Measurements from ENCODE around the gene PRDX5.

GRCh38 chr11:64287676-64288352 is 30.1 kb upstream of the PRDX5 start:
- no peak for TF ChIP-seq MYBL2 (IDR thresholded peaks at IDR 0.05; ENCODE audit: low read depth)
- TF ChIP-seq MYBL2 (CRISPR knock-in tag; IDR thresholded peaks at IDR 0.05; ENCODE audit: borderline replicate concordance), result no peak
- TF ChIP-seq, protein P1, sequence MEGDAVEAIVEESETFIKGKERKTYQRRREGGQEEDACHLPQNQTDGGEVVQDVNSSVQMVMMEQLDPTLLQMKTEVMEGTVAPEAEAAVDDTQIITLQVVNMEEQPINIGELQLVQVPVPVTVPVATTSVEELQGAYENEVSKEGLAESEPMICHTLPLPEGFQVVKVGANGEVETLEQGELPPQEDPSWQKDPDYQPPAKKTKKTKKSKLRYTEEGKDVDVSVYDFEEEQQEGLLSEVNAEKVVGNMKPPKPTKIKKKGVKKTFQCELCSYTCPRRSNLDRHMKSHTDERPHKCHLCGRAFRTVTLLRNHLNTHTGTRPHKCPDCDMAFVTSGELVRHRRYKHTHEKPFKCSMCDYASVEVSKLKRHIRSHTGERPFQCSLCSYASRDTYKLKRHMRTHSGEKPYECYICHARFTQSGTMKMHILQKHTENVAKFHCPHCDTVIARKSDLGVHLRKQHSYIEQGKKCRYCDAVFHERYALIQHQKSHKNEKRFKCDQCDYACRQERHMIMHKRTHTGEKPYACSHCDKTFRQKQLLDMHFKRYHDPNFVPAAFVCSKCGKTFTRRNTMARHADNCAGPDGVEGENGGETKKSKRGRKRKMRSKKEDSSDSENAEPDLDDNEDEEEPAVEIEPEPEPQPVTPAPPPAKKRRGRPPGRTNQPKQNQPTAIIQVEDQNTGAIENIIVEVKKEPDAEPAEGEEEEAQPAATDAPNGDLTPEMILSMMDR (IDR thresholded peaks at IDR 0.05 in 2 of 3, conservative IDR thresholded peaks at IDR 0.05 in 1 of 3; ENCODE audit: insufficient read depth in 2 of 3, low read depth in 1 of 3, low read length in 3 of 3), result no peak
